NCI-H1105 treated with DMSO at 0.1 percent for 48 hours (cell line): ENCODE measurements around the gene STX12.
"Not testable (repeated sequence)": the region's sequence is repeated elsewhere in the genome, so short reads cannot be mapped to it uniquely, and the experiment has no call there.

Experiments
- DNase-seq: peaks from one replicate; lab custom pipeline; 2025; lab: John Stamatoyannopoulos, UW

STX12 gene

GRCh38 chr1:27775336-27775735, 2.3 kb downstream of the STX12 start:
- not testable (repeated sequence) for DNase-seq

GRCh38 chr1:27776276-27776675, 3.3 kb downstream of the STX12 start:
- DNase-seq, result not testable (repeated sequence)

- DNase-seq, result no peak
Measured at GRCh38 chr1:27778056-27778455, 5.0 kb downstream of the STX12 start.

GRCh38 chr1:27779122-27779521, 6.1 kb downstream of the STX12 start:
- no peak for DNase-seq

- no peak for DNase-seq
Measured at GRCh38 chr1:27782950-27783349, 9.9 kb downstream of the STX12 start.

GRCh38 chr1:27784700-27785099, 11.7 kb downstream of the STX12 start:
- DNase-seq, result no peak

- DNase-seq, result no peak
Measured at GRCh38 chr1:27785781-27786455, 12.9 kb downstream of the STX12 start.

- DNase-seq, result no peak
Measured at GRCh38 chr1:27787895-27788294, 14.9 kb downstream of the STX12 start.

- DNase-seq, result no peak
Measured at GRCh38 chr1:27789540-27790041, 16.6 kb downstream of the STX12 start.

GRCh38 chr1:27790270-27790669, 17.3 kb downstream of the STX12 start:
- not testable (repeated sequence) for DNase-seq

GRCh38 chr1:27795601-27796000, 22.6 kb downstream of the STX12 start:
- no peak for DNase-seq

- no peak for DNase-seq
Measured at GRCh38 chr1:27804791-27805190, 31.8 kb downstream of the STX12 start.

- DNase-seq, result no peak
Measured at GRCh38 chr1:27806758-27807157, 33.7 kb downstream of the STX12 start.

- no peak for DNase-seq
Measured at GRCh38 chr1:27807385-27807784, 34.4 kb downstream of the STX12 start.

- not testable (repeated sequence) for DNase-seq
Measured at GRCh38 chr1:27808131-27808530, 35.1 kb downstream of the STX12 start.

- no peak for DNase-seq
Measured at GRCh38 chr1:27809883-27810282, 36.9 kb downstream of the STX12 start.

- DNase-seq, result no peak
Measured at GRCh38 chr1:27811741-27812500, 38.9 kb downstream of the STX12 start.

- DNase-seq, result no peak
Measured at GRCh38 chr1:27816921-27817630, 44.1 kb downstream of the STX12 start.

GRCh38 chr1:27821761-27822315, 48.8 kb downstream of the STX12 start:
- DNase-seq, result no peak

- no peak for DNase-seq
Measured at GRCh38 chr1:27823784-27824183, 50.8 kb downstream of the STX12 start.

GRCh38 chr1:27824411-27824810, 51.4 kb downstream of the STX12 start:
- no peak for DNase-seq

- not testable (repeated sequence) for DNase-seq
Measured at GRCh38 chr1:27829339-27829960, 56.4 kb downstream of the STX12 start.
